NOMO-1 (cell line): ENCODE data around the gene CELF2.

Experiments
- DNase-seq, 2 experiments: peaks; one replicate each; lab custom pipeline; 2025; ENCODE audit not compliant: unreplicated experiment in 2 of 2; lab: John Stamatoyannopoulos, UW

CELF2 gene

GRCh38 chr10:11057018-11057417 is 39.3 kb downstream of the CELF2 start:
- DNase-seq: no peak

DNA sequence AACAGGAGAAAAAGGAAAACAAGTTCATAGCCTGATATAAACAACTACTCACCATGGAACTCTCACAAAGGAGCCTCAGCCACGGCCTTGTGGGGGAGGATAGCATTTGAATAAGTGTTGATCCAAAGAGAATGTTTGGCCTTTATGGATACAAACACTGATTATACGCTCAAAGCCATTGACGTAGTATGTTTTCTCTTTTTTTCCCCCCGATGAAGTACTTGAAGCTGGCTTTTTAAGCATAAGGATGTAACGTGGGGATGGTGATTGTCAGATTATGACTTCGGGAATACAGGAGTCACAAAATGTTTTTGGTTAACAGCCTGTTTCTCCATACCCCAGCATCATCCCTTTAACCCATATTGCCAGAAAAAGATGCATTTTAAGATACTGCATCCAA is 39.8 kb downstream of the CELF2 start:
- no peak for DNase-seq

GRCh38 chr10:11057994-11058393 is 40.3 kb downstream of the CELF2 start:
- DNase-seq: no peak

- DNase-seq: no peak
Measured at GRCh38 chr10:11058965-11059364, 41.3 kb downstream of the CELF2 start.

GRCh38 chr10:11063856-11064255 is 46.2 kb downstream of the CELF2 start:
- no peak for DNase-seq

GRCh38 chr10:11064832-11065231 is 47.2 kb downstream of the CELF2 start:
- no peak for DNase-seq

- DNase-seq: no peak
Measured at GRCh38 chr10:11065567-11065966, 47.9 kb downstream of the CELF2 start.

DNA sequence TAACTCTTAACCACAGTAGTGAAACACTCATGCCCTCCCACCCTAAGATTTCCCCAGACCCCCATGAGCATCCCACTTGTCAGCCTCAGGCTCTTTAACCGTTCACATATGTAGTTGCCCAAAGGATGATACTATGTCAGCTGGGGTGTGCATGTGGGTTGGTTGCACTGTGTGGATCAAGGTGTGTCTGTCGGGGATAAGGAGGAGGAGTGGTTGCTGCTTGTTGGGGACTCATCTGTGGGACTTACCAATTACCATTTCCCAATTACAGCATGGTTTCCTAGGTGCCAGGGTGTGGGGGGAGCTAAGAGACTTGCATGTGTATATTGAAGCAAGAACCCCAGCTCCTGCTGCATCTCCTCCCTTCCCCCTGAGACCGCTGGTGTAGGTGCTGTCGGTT is 48.8 kb downstream of the CELF2 start:
- no peak for DNase-seq

DNA sequence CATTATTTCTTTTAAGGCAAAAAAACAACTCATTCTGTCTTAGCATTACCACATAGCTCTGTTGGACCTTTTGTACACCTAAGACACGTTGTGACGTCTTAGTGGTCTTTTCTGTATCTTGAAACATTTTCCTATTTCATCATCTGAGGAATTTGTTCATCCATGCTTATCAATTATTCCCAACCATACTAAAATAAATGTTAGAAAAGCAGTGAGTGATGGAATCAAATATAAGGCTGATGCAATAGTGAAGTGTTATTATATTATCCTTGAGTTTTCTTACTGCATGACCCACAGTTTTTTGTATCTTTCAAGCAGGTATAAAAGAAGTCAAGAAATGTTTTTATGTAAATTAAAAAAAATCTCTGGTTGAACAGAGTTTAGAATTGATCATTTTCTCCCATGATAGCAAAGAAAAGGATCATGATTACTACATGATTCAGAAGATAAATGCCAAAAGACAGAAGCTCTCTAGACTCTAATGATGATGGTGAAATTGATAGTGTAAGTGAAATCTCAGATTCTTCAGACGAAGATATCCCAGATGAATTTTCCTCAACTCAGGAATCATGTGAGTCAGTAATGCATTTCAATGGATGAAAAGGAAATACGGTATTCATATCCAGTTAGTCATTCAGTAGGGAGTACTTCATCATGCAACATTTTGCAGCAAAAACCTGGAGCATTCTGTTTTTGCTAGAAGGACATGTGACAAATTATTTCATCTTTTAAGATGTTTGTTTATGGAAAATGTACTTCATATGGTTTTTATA is 51.4 kb downstream of the CELF2 start:
- DNase-seq: no peak

DNA sequence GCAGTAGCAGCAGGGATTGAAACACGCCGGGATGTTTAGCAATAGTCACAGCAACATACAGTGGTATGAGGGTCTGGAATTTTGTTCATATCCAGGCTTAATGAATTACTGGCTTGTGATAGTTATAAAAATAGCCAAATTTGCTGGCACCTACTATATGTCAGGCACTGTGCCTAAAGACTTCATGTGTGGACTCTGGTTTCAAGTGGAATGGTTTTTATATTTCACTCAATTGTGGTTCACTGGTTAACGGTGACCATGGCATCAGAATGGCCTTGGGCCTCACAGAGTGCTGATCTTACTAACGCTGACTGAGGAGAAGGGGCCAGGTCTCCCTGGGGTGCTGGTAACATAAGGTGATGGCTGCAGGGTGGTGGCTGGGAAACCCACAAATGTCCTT is 55.7 kb downstream of the CELF2 start:
- DNase-seq: no peak

- no peak for DNase-seq
Measured at GRCh38 chr10:11074536-11075267, 57.0 kb downstream of the CELF2 start.

DNA sequence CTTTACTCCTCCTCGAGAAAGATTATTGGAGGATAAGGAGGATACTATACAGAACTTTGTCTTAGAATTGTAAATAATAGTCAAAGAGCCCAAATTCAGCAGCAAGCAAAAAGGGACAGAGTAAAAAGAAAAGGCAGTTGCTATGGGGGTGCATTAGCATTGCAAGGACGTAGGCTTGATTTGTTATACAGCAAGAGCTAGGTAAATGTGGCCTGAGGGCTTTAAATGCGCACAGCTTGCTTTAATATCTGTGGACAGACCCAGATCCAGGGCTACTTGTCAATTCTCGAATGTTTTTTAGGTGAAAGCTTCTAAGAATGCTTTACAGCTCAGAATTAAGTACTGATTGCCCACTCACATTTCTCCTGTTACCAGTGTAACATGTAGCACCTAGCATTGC is 58.5 kb downstream of the CELF2 start:
- DNase-seq: no peak

DNA sequence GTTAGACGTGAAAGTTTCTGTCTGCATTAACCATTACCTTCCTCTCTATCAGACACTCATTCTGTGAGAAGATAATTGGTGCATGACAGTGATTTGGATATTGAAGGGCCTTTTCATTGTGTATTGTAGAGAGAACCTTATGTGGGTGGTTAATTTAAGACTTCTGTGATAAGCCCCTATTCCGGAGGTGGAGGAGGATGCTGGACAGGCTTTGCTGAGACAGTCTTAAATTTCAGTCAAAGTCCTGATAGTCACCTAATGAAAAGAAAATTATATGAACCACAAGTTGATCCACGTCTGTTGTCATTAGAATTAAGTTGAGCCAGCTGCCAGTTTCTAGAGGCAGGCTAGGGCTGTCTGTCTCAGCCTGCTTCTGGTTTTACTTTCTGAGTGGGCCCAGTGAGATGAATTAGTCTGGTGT is 62.9 kb downstream of the CELF2 start:
- no peak for DNase-seq

- DNase-seq: no peak
Measured at GRCh38 chr10:11081408-11081807, 63.7 kb downstream of the CELF2 start.

- no peak for DNase-seq
Measured at GRCh38 chr10:11082526-11082925, 64.9 kb downstream of the CELF2 start.

DNA sequence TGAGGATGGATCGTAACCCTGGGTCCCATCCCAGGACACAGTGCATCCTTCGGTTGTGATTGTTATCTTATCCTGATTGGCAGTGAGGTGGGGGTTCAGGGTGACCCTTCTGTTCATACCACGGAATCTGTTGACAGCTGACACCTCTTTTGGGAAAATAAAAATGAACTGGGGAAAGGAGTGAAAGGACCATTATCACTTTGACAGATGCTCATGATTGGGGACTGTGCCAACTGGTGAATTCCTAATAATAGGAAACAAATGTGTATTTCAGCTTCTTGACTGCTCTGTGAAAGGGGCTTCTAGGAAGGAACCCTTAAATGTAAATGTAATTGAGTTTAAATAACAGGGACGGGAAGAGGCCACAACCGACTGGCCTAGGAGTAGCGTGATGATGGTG is 65.4 kb downstream of the CELF2 start:
- DNase-seq: no peak

DNA sequence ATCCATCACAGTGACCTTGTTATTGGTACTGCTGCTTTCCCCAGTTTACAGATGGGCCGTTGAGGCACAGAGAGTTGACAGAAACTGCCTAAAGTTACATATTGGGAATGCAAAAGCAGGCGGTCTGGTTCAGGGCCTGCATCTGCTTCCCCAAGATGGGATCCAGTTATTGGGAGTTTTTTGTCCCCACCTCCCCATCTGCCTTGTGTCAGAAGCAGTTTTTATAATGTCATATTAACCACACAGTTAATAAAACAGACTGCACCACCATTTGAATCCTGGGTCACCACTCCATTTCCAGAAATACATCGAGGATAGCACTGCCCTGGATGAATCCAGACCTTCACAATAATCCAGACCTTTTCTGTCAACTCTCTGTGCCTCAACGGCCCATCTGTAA is 67.9 kb downstream of the CELF2 start:
- DNase-seq: no peak

DNA sequence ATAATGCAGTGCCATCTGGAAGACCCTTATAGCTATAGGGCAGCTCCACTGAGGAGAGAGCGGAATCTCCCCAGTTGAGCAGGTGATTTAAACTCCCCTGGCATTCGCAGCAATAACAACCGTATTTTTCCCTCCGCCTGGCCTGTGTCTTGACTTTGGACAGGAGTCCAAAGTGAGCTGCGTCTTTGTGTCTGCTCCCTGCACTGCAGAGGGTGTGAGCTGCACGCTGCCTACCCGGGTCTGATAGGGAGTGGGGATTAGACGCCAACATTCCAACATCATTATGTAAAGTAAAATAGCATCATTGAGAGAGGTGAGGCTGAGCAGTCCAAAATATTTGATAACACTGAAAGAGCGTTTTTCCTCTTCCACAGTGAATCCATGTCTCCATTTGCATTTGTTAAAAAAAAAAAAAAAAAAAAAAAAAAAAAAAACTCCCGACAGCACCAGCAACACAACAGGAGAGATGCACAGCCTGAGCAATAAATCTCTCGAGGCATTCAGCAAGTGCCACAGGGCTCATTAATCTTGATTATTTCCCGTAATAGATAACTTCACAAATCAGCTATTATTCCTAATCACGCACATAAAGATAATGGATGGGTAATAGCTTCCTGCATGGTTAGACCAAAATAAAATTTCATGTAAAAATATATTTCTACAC is 68.6 kb downstream of the CELF2 start:
- DNase-seq: no peak

- no peak for DNase-seq
Measured at GRCh38 chr10:11087372-11087771, 69.7 kb downstream of the CELF2 start.

DNA sequence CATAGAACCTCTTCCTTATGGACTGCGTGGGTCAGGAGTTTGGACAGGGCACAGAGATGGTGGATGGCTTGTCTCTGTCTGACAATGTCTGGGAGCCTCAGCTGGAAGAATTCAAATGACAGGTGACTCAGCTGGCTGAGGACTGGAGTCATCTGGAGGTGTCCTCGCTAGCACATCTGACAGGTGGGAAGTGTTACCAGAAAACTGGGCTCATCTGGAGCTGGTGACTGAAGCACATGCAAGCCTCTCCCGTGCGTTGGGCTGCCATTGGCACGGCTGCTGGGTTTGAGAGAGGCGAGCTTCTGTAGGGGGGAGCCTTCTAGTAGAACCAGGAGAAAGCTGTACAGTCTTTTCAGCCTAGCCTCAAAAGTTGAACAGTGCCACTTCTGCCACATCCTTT is 71.0 kb downstream of the CELF2 start:
- no peak for DNase-seq

GRCh38 chr10:11089272-11089671 is 71.6 kb downstream of the CELF2 start:
- no peak for DNase-seq
